GM12878 (cell line): Measurements from ENCODE around the gene LMTK2. TPM values are rescaled to one million over a fixed set of nuclear protein-coding genes. Genes with fewer than 3 reads are reported as not detected.

Experiments
- CBX3 ChIP-seq: fragments of 200-600 bp; sonication (generic); IDR thresholded peaks from 2 replicates; pipeline ENCODE4 v1.6.1; 2016; ENCODE audit warnings: low read depth, borderline replicate concordance
- CEBPZ ChIP-seq: fragments of 150-350 bp; IDR thresholded peaks from 2 replicates; pipeline ENCODE4 v1.6.1; 2016; ENCODE audit warnings: low read depth, low read length
- CHD2 ChIP-seq: IDR thresholded peaks from 2 replicates; pipeline ENCODE4 v1.6.1; 2011; ENCODE audit warnings: low read depth, low read length, improper control_type of control experiment, borderline replicate concordance
- DPF2 ChIP-seq: fragments of 450-650 bp; IDR thresholded peaks from 2 replicates; pipeline ENCODE4 v1.6.1; 2017; ENCODE audit warnings: mild to moderate bottlenecking
- FOXK2 ChIP-seq: fragments of 450-650 bp; IDR thresholded peaks from 2 replicates; pipeline ENCODE4 v1.6.1; 2017; ENCODE audit warnings: mild to moderate bottlenecking, moderate library complexity
- IKZF1 ChIP-seq: fragments of 450-650 bp; conservative IDR thresholded peaks from 2 replicates; pipeline ENCODE4 v1.6.1; 2017; ENCODE audit warnings: antibody characterized with exemption, mild to moderate bottlenecking
- IKZF2 ChIP-seq, 2 experiments: fragments of 450-650 bp; IDR thresholded peaks; 2 replicates each; pipeline ENCODE4 v1.6.1; 2017; ENCODE audit warnings: mild to moderate bottlenecking in 2 of 2, moderate library complexity in 2 of 2
- MYB ChIP-seq: fragments of 150-350 bp; IDR thresholded peaks from 2 replicates; pipeline ENCODE4 v1.6.1; 2014; ENCODE audit warnings: mild to moderate bottlenecking, low read depth, low read length, borderline replicate concordance
- MYC ChIP-seq: IDR thresholded peaks from 2 replicates; pipeline ENCODE4 v1.6.1; 2011; ENCODE audit warnings: mild to moderate bottlenecking, low read length, moderate library complexity, inconsistent platforms; ENCODE audit not compliant: insufficient read depth, insufficient replicate concordance, insufficient read length, severe bottlenecking
- RBBP5 ChIP-seq: fragments of 200-600 bp; sonication (generic); conservative IDR thresholded peaks from 2 replicates; pipeline ENCODE4 v1.6.1; 2016
- RCOR1 ChIP-seq: conservative IDR thresholded peaks from 2 replicates; pipeline ENCODE4 v1.6.1; 2012; ENCODE audit warnings: low read depth, low read length, improper control_type of control experiment
- SMARCA5 ChIP-seq: fragments of 450-650 bp; IDR thresholded peaks from 2 replicates; pipeline ENCODE4 v1.6.1; 2017; ENCODE audit warnings: mild to moderate bottlenecking
- SPI1 ChIP-seq: IDR thresholded peaks from 2 replicates; pipeline ENCODE4 v1.6.1; 2011; ENCODE audit warnings: low read depth, mild to moderate bottlenecking, low read length, moderate library complexity, borderline replicate concordance; ENCODE audit not compliant: insufficient read depth
- YY1 ChIP-seq: IDR thresholded peaks from 2 replicates; pipeline ENCODE4 v1.6.1; 2011; ENCODE audit warnings: low read depth, mild to moderate bottlenecking, low read length
- ZNF274 ChIP-seq: IDR thresholded peaks from one replicate; pipeline ENCODE4 v1.8.0; 2011; ENCODE audit not compliant: insufficient read length, insufficient read depth
- polyA plus RNA-seq, 11 experiments: library from polyadenylated mRNA; depleted of rRNA in 4 of 11; unstranded in 6 of 11; stranded (reverse) in 5 of 11; fragments of >200 nt; fragmentation: Nextera tagmentation in 4 of 11; fragmentation: Illumina TruSeq in 1 of 11; extraction: Ambion mirVana in 4 of 11; extraction: Trizol in 1 of 11; gene quantifications; 1 replicate in 1 of 11; 2 replicates in 10 of 11; pipeline versions ENCODE4 v1.2.1 to v1.2.3, GENCODE V29; 2011 to 2016; ENCODE audit warnings: inconsistent platforms in 2 of 11, missing spikeins in 2 of 11, low read depth in 1 of 11
- total RNA-seq, 4 experiments: library from RNA; depleted of rRNA in 3 of 4; stranded (reverse); fragments of >200 nt in 3 of 4; fragmentation: Illumina TruSeq in 1 of 4; extraction: Trizol in 1 of 4; gene quantifications; 2 replicates each; pipeline versions ENCODE4 v1.2.1 to v1.2.3, GENCODE V29; 2013 to 2021
- TF ChIP-seq, protein P1 (sequence below): fragments of 450-650 bp; IDR thresholded peaks from 2 replicates; pipeline ENCODE4 v1.6.1; 2017; ENCODE audit warnings: mild to moderate bottlenecking, moderate library complexity
- TF ChIP-seq, protein P2 (sequence below): IDR thresholded peaks from 2 replicates; pipeline ENCODE4 v1.6.1; 2011; ENCODE audit warnings: low read depth, mild to moderate bottlenecking, low read length, moderate library complexity, borderline replicate concordance; ENCODE audit errors: extremely low read depth

The LMTK2 gene
- total and polyA plus RNA-seq, 10 of the 15 experiments (the other 5 are each of a cell fraction or from before 2014, with no cell fraction given), result 0.68 to 8.7 (median 4.6) TPM

DNA sequence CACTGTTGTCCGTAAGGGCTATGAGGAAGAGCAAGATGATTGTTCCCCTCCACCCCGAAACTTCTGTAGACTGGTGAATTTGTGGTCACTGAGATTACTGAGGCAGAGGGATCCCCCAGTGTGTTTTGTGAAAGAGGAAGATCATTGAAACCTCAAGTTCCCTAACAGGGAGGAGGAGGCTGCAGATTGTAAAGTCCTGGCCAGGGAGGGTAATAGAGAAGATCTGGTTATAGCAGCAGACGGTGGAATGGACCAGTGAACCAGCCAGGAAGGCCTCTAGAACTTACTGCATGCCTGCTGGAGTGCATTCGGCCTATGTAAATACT, 31.1 kb downstream of the LMTK2 start (continued):
- TF ChIP-seq, protein P1, sequence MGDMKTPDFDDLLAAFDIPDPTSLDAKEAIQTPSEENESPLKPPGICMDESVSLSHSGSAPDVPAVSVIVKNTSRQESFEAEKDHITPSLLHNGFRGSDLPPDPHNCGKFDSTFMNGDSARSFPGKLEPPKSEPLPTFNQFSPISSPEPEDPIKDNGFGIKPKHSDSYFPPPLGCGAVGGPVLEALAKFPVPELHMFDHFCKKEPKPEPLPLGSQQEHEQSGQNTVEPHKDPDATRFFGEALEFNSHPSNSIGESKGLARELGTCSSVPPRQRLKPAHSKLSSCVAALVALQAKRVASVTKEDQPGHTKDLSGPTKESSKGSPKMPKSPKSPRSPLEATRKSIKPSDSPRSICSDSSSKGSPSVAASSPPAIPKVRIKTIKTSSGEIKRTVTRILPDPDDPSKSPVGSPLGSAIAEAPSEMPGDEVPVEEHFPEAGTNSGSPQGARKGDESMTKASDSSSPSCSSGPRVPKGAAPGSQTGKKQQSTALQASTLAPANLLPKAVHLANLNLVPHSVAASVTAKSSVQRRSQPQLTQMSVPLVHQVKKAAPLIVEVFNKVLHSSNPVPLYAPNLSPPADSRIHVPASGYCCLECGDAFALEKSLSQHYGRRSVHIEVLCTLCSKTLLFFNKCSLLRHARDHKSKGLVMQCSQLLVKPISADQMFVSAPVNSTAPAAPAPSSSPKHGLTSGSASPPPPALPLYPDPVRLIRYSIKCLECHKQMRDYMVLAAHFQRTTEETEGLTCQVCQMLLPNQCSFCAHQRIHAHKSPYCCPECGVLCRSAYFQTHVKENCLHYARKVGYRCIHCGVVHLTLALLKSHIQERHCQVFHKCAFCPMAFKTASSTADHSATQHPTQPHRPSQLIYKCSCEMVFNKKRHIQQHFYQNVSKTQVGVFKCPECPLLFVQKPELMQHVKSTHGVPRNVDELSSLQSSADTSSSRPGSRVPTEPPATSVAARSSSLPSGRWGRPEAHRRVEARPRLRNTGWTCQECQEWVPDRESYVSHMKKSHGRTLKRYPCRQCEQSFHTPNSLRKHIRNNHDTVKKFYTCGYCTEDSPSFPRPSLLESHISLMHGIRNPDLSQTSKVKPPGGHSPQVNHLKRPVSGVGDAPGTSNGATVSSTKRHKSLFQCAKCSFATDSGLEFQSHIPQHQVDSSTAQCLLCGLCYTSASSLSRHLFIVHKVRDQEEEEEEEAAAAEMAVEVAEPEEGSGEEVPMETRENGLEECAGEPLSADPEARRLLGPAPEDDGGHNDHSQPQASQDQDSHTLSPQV, result no peak
- TF ChIP-seq IKZF1 (peak; percentile 69), ZNF274 (no peak), SMARCA5 (no peak), RBBP5 (no peak), CHD2 (no peak), RCOR1 (peak; percentile 54; the same call in 1 of the 2 replicates), FOXK2 (no peak), CEBPZ (no peak), MYC (no peak), IKZF2 (IDR thresholded peaks at IDR 0.05) (peak; percentile 79 to 80), DPF2 (0 out of 2 replicates have a peak, but pooled peaks have one; percentile 25), CBX3 (no peak), YY1 (no peak), SPI1 (peak; percentile 22; the same call in 1 of the 2 replicates), MYB (no peak)
- TF ChIP-seq, protein P2, sequence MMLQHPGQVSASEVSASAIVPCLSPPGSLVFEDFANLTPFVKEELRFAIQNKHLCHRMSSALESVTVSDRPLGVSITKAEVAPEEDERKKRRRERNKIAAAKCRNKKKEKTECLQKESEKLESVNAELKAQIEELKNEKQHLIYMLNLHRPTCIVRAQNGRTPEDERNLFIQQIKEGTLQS, result no peak
- TF ChIP-seq, all 136 proteins: peak for 34
